ENCODE results near the gene CCNL1. TPM values are rescaled to one million over a fixed set of nuclear protein-coding genes. Genes with fewer than 3 reads are reported as not detected.
A peak's percentile ranks its signal among the peaks of the same experiment; 100 is the strongest.

Gene CCNL1
- total RNA-seq, 4 donors from 2014 or later, result 378 to 875 (median 605) TPM

DNA sequence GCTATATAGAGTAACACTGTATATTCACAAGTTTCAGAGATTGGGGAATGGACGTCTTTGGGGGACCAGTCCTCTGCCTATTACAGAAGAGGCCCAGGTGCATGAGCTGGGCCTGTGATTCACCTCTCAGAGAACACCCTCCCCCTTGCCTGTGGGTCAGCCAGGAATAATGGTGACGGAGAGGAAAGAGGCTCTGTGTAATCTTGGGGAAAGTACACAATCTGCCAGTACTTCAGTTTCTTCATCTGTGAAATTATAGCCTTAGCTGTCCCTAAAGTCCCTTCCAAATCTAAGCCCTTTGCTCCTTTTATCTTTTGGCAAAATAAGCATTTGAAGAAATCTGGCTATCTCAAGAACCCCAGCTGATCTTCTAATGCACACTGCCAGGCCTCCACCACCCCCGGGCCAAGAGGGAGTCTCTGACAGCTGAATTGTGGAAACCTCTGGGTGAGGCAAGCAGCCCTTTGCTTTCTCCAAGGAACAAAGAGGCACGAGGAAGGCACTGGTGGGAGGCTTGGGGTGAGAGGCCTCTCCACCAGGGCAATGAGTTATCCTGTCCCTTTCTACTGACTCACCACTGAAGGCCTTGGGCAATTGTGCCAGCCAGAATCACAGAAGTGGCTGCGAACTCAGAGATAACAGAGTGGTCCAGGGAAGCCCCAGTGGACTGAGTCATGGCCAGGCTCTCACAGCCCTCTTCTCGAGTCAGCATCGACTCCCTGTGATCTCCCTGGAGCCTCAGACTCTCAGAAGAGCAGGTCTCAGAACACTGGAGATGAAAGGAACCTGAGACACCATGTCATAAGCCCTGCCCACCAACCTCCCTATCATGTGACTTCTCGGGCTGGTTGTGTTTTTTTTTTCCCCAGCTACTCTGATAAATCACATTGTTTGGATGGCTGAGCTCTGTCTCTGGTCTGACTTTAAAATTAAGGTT lies 31.8 kb downstream of the CCNL1 start:
- ATAC-seq (ENCODE audit: low FRiP score) (peak; percentile 87), DNase-seq (ENCODE audit: low spot score) (peak; percentile 73)
- no peak for TF ChIP-seq CTCF (IDR thresholded peaks at IDR 0.05)

- DNase-seq (ENCODE audit: low spot score), result no peak
- TF ChIP-seq CTCF (IDR thresholded peaks at IDR 0.05), result no peak
- no peak for ATAC-seq (ENCODE audit: low FRiP score)
Observed at GRCh38 chr3:157127268-157127667, 32.7 kb downstream of the CCNL1 start.

- no peak for TF ChIP-seq CTCF (IDR thresholded peaks at IDR 0.05)
- DNase-seq (ENCODE audit: low spot score), result no peak
- ATAC-seq (ENCODE audit: low FRiP score), result no peak
Observed at GRCh38 chr3:157126365-157126764, 33.6 kb downstream of the CCNL1 start.

DNA sequence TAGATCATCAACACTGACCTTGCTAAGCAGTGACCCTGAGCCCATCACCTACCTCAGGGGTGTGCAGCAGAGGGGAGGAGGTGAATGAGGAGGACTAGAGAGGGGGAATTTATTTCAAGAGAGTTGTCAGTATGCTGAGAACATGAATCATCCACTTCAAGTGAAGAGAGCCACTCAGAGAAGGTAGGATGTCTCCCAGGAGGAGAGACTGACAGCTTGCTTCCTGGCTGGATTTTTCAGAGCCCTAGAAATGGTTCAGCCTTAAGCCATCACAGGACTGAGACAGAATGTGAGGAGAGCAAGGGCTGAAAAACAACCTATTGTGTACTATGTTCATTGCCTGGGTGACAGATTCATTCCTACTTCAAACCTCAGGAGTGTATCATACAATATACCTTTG lies 34.8 kb downstream of the CCNL1 start:
- DNase-seq (ENCODE audit: low spot score), result no peak
- ATAC-seq (ENCODE audit: low FRiP score), result no peak
- no peak for TF ChIP-seq CTCF (IDR thresholded peaks at IDR 0.05)

- no peak for DNase-seq (ENCODE audit: low spot score)
- TF ChIP-seq CTCF (IDR thresholded peaks at IDR 0.05), result no peak
- ATAC-seq (ENCODE audit: low FRiP score), result no peak
Observed at GRCh38 chr3:157123621-157124020, 36.3 kb downstream of the CCNL1 start.

- TF ChIP-seq CTCF (IDR thresholded peaks at IDR 0.05), result no peak
- DNase-seq (ENCODE audit: low spot score), result no peak
- ATAC-seq (ENCODE audit: low FRiP score), result no peak
Observed at GRCh38 chr3:157122832-157123427, 37.0 kb downstream of the CCNL1 start.

All from omental fat pad (tissue), 4 donors.